ENCODE results near the gene PLP1. TPM values are rescaled to one million over a fixed set of nuclear protein-coding genes. Genes with fewer than 3 reads are reported as not detected.

The PLP1 gene
- total and polyA plus RNA-seq, 2 of the 8 experiments (the other 6 are each of a cell fraction or from before 2014, with no cell fraction given), result 49.2 to 218 TPM

DNA sequence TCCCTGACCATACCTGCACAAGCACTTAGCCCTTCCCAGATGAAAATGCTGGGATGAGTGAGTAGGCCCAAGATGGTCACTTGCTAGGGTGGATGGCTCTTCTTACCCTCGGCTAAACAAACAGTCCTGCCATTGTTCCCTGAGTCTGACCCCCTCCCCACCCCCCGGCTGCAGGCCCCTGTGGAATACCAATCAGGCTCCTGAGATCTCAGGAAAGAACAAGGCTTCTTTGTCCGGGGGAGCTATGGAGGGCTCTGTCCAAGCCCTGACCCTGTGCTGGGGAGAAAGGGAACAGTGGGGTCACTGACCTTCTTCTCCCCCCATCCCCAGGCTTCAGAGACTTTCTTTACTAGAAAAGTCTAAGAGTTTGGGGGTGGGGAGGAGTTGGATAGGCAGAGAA lies 6.0 kb downstream of the PLP1 start:
- Histone ChIP-seq H2BK12ac (ENCODE audit: low read depth, low read length) (no peak overlapping the region), H3K9me3 (ENCODE audit: insufficient read depth in 2 of 2, low read depth in 1 of 2, low read length in 1 of 2) (no peaks in the 10 kb centered on the region), H4K8ac (ENCODE audit: extremely low read depth, insufficient read depth, low read length) (no peak overlapping the region), H3K79me2 (ENCODE audit: control insufficient read depth in 1 of 2, insufficient read depth in 2 of 2, low read length in 2 of 2) (no peaks in the 10 kb centered on the region), H2BK15ac (ENCODE audit: low read length) (no peak overlapping the region), H2AK5ac (ENCODE audit: low read depth, low read length) (no peak overlapping the region), H2BK5ac (ENCODE audit: low read depth, low read length) (no peak overlapping the region), H3K27ac (ENCODE audit: low read depth, low read length) (no peak overlapping the region), H4K91ac (replicated peaks; ENCODE audit: insufficient read length, low read length) (no peak overlapping the region), H3K36me3 (ENCODE audit: control insufficient read depth in 2 of 4, insufficient read depth in 4 of 4, low read length in 3 of 4) (peaks cover 1 to 58% (median 20%) of the 10 kb centered on the region in 4 experiments; a peak in 6 of 8 replicates), H3K4me1 (replicated peaks in 1 of 4; ENCODE audit: control insufficient read depth in 3 of 4, insufficient read depth in 4 of 4, low read length in 3 of 4) (no peaks in the 10 kb centered on the region), H3K4me3 (ENCODE audit: extremely low read depth in 1 of 4, insufficient read depth in 2 of 4, low read depth in 3 of 4, low read length in 4 of 4) (no peak overlapping the region), H3K23me2 (ENCODE audit: low read depth, low read length) (no peaks in the 10 kb centered on the region), H3K23ac (ENCODE audit: insufficient read length) (no peak overlapping the region), H3K14ac (ENCODE audit: insufficient read length) (no peak overlapping the region), H3K27me3 (replicated peaks in 1 of 4; ENCODE audit: control insufficient read depth in 3 of 4, extremely low read depth in 1 of 4, insufficient read depth in 3 of 4, low read length in 3 of 4) (no peaks in the 10 kb centered on the region), H3K79me1 (ENCODE audit: low read depth, low read length) (no peaks in the 10 kb centered on the region), H4K5ac (ENCODE audit: insufficient read length, low read depth, low read length) (no peak overlapping the region), H3K4ac (replicated peaks; ENCODE audit: insufficient read length, low read depth, low read length) (no peak overlapping the region), H4K20me1 (replicated peaks in 1 of 2; ENCODE audit: control insufficient read depth in 1 of 2, insufficient read depth in 2 of 2, low read length in 2 of 2) (no peaks in the 10 kb centered on the region), H2BK20ac (ENCODE audit: low read length) (no peak overlapping the region), H2AFZ (ENCODE audit: low read length) (no peak overlapping the region), H3K4me2 (ENCODE audit: insufficient read depth in 1 of 2, low read depth in 2 of 2, low read length in 2 of 2) (no peak overlapping the region), H3K9ac (replicated peaks in 1 of 4; ENCODE audit: extremely low read depth in 1 of 4, low read depth in 3 of 4, low read length in 3 of 4) (no peak overlapping the region), H3K18ac (ENCODE audit: extremely low read depth, low read length) (no peak overlapping the region), H3K56ac (replicated peaks; ENCODE audit: insufficient read length, low read depth, low read length) (no peak overlapping the region), H2BK120ac (replicated peaks; ENCODE audit: low read depth, low read length) (no peak overlapping the region)
- FAIRE-seq (no peak), DNase-seq (ENCODE audit: low read depth in 1 of 2, low spot score in 2 of 2) (no peak)
- WGBS, 2 experiments (ENCODE audit: extremely low coverage in 1 of 2, insufficient coverage in 1 of 2, insufficient read length in 1 of 2, insufficient replicate concordance in 2 of 2, low coverage in 1 of 2, low lambda C conversion rate in 2 of 2, missing lambda C conversion rate in 1 of 2), result no CpG with 5 or more reads among the region's 3 CpGs
- ChIA-PET CTCF (ENCODE audit: partially characterized antibody) (no interaction called here), POLR2A (ENCODE audit: partially characterized antibody) (interaction anchor here (1.7 to 4.2 kb wide), 3 partner anchors 9 to 20 kb away, joined by 6 to 16 read pairs (median 7); no protein-coding TSS in a partner anchor)
- TF ChIP-seq HDAC6 (IDR thresholded peaks at IDR 0.05; ENCODE audit: low read depth, low read length) (no peak), KDM4A (IDR thresholded peaks at IDR 0.05; ENCODE audit: low read depth, low read length, severe bottlenecking) (no peak), JUN (IDR thresholded peaks at IDR 0.05; ENCODE audit: low read depth, low read length) (no peak), SIRT6 (IDR thresholded peaks at IDR 0.05; ENCODE audit: low read length) (no peak), SUZ12 (IDR thresholded peaks at IDR 0.05; ENCODE audit: low read length) (no peak), BCL11A (IDR thresholded peaks at IDR 0.05; ENCODE audit: low read depth in 2 of 2, low read length in 2 of 2) (no peak), SP1 (IDR thresholded peaks at IDR 0.05; ENCODE audit: low read depth, low read length) (no peak)
- TF ChIP-seq, protein P1, sequence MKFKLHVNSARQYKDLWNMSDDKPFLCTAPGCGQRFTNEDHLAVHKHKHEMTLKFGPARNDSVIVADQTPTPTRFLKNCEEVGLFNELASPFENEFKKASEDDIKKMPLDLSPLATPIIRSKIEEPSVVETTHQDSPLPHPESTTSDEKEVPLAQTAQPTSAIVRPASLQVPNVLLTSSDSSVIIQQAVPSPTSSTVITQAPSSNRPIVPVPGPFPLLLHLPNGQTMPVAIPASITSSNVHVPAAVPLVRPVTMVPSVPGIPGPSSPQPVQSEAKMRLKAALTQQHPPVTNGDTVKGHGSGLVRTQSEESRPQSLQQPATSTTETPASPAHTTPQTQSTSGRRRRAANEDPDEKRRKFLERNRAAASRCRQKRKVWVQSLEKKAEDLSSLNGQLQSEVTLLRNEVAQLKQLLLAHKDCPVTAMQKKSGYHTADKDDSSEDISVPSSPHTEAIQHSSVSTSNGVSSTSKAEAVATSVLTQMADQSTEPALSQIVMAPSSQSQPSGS (IDR thresholded peaks at IDR 0.05; ENCODE audit: low read length), result no peak
